ENCODE measurements around the gene FAM169A.
"Not testable (repeated sequence)": the region's sequence is repeated elsewhere in the genome, so short reads cannot be mapped to it uniquely, and the experiment has no call there.

Gene FAM169A

GRCh38 chr5:74766418-74766848 lies 99.8 kb downstream of the FAM169A start:
- peaks cover 21 to 33% of the 10 kb centered on the region in 2 donors for H3K36me3 ChIP-seq (ENCODE audit: control insufficient read depth in 1 of 2, insufficient read depth in 2 of 2, low read length in 2 of 2)
- peak overlapping the region; percentile 41 for H3K27ac ChIP-seq (ENCODE audit: low read depth, low read length)
- H3K9me3 ChIP-seq (ENCODE audit: control insufficient read depth in 1 of 2, low read length in 2 of 2): no peaks in the 10 kb centered on the region
- H3K4me3 ChIP-seq (ENCODE audit: low read depth in 1 of 2, low read length in 2 of 2): peak overlapping the region; percentile 84 to 92
- H3K4me1 ChIP-seq (ENCODE audit: control insufficient read depth in 1 of 2, insufficient read depth in 2 of 2, low read length in 2 of 2): peaks cover 13 to 25% of the 10 kb centered on the region in 2 donors
- H3K9ac ChIP-seq (ENCODE audit: low read depth in 1 of 2, low read length in 2 of 2): peak overlapping the region; percentile 80 to 82
- no peaks in the 10 kb centered on the region for H3K27me3 ChIP-seq (ENCODE audit: control insufficient read depth in 1 of 2, insufficient read depth in 2 of 2, low read length in 2 of 2)

GRCh38 chr5:74765929-74766328 lies 100.3 kb downstream of the FAM169A start:
- H3K27ac ChIP-seq (ENCODE audit: low read depth, low read length): no peak overlapping the region
- H3K9me3 ChIP-seq (ENCODE audit: control insufficient read depth in 1 of 2, low read length in 2 of 2): no peaks in the 10 kb centered on the region
- peaks cover 16 to 36% of the 10 kb centered on the region in 2 donors for H3K36me3 ChIP-seq (ENCODE audit: control insufficient read depth in 1 of 2, insufficient read depth in 2 of 2, low read length in 2 of 2)
- H3K4me3 ChIP-seq (ENCODE audit: low read depth in 1 of 2, low read length in 2 of 2): peak overlapping the region; percentile 84 to 92
- no peaks in the 10 kb centered on the region for H3K27me3 ChIP-seq (ENCODE audit: control insufficient read depth in 1 of 2, insufficient read depth in 2 of 2, low read length in 2 of 2)
- peak overlapping the region; percentile 38 to 82 for H3K9ac ChIP-seq (ENCODE audit: low read depth in 1 of 2, low read length in 2 of 2)
- peaks cover 13 to 25% of the 10 kb centered on the region in 2 donors for H3K4me1 ChIP-seq (ENCODE audit: control insufficient read depth in 1 of 2, insufficient read depth in 2 of 2, low read length in 2 of 2)

- Histone ChIP-seq H3K36me3 (ENCODE audit: control insufficient read depth in 1 of 2, insufficient read depth in 2 of 2, low read length in 2 of 2) (peaks cover 13 to 30% of the 10 kb centered on the region in 2 donors), H3K4me3 (ENCODE audit: low read depth in 1 of 2, low read length in 2 of 2) (peak overlapping the region in 1 of 2 donors; percentile 1), H3K27ac (ENCODE audit: low read depth, low read length) (no peak overlapping the region), H3K27me3 (ENCODE audit: control insufficient read depth in 1 of 2, insufficient read depth in 2 of 2, low read length in 2 of 2) (no peaks in the 10 kb centered on the region), H3K4me1 (ENCODE audit: control insufficient read depth in 1 of 2, insufficient read depth in 2 of 2, low read length in 2 of 2) (peaks cover 13 to 25% of the 10 kb centered on the region in 2 donors), H3K9ac (ENCODE audit: low read depth in 1 of 2, low read length in 2 of 2) (no peak overlapping the region), H3K9me3 (ENCODE audit: control insufficient read depth in 1 of 2, low read length in 2 of 2) (no peaks in the 10 kb centered on the region)
Measured at GRCh38 chr5:74765201-74765600, 101.0 kb downstream of the FAM169A start.

GRCh38 chr5:74763504-74763903 lies 102.7 kb downstream of the FAM169A start:
- Histone ChIP-seq H3K27me3 (ENCODE audit: control insufficient read depth in 1 of 2, insufficient read depth in 2 of 2, low read length in 2 of 2) (no peaks in the 10 kb centered on the region), H3K9me3 (ENCODE audit: control insufficient read depth in 1 of 2, low read length in 2 of 2) (no peaks in the 10 kb centered on the region), H3K4me1 (ENCODE audit: control insufficient read depth in 1 of 2, insufficient read depth in 2 of 2, low read length in 2 of 2) (peaks cover 13 to 25% of the 10 kb centered on the region in 2 donors), H3K36me3 (ENCODE audit: control insufficient read depth in 1 of 2, insufficient read depth in 2 of 2, low read length in 2 of 2) (peaks cover 15 to 26% of the 10 kb centered on the region in 2 donors), H3K9ac (ENCODE audit: low read depth in 1 of 2, low read length in 2 of 2) (no peak overlapping the region), H3K4me3 (ENCODE audit: low read depth in 1 of 2, low read length in 2 of 2) (no peak overlapping the region), H3K27ac (ENCODE audit: low read depth, low read length) (no peak overlapping the region)

- H3K27ac ChIP-seq (ENCODE audit: low read depth, low read length): no peak overlapping the region
- H3K4me1 ChIP-seq (ENCODE audit: control insufficient read depth in 1 of 2, insufficient read depth in 2 of 2, low read length in 2 of 2): peaks cover 6 to 18% of the 10 kb centered on the region in 2 donors
- H3K27me3 ChIP-seq (ENCODE audit: control insufficient read depth in 1 of 2, insufficient read depth in 2 of 2, low read length in 2 of 2): no peaks in the 10 kb centered on the region
- peaks cover 17 to 35% of the 10 kb centered on the region in 2 donors for H3K36me3 ChIP-seq (ENCODE audit: control insufficient read depth in 1 of 2, insufficient read depth in 2 of 2, low read length in 2 of 2)
- H3K4me3 ChIP-seq (ENCODE audit: low read depth in 1 of 2, low read length in 2 of 2): no peak overlapping the region
- H3K9me3 ChIP-seq (ENCODE audit: control insufficient read depth in 1 of 2, low read length in 2 of 2): no peaks in the 10 kb centered on the region
- no peak overlapping the region for H3K9ac ChIP-seq (ENCODE audit: low read depth in 1 of 2, low read length in 2 of 2)
Measured at GRCh38 chr5:74762599-74762998, 103.6 kb downstream of the FAM169A start.

GRCh38 chr5:74761241-74761640 lies 104.9 kb downstream of the FAM169A start:
- H3K4me1 ChIP-seq (ENCODE audit: control insufficient read depth in 1 of 2, insufficient read depth in 2 of 2, low read length in 2 of 2): peaks cover 5 to 16% of the 10 kb centered on the region in 2 donors
- no peak overlapping the region for H3K4me3 ChIP-seq (ENCODE audit: low read depth in 1 of 2, low read length in 2 of 2)
- peaks cover 17 to 42% of the 10 kb centered on the region in 2 donors for H3K36me3 ChIP-seq (ENCODE audit: control insufficient read depth in 1 of 2, insufficient read depth in 2 of 2, low read length in 2 of 2)
- H3K27ac ChIP-seq (ENCODE audit: low read depth, low read length): no peak overlapping the region
- peaks cover 0 to 3% of the 10 kb centered on the region in 2 donors for H3K9me3 ChIP-seq (ENCODE audit: control insufficient read depth in 1 of 2, low read length in 2 of 2)
- H3K27me3 ChIP-seq (ENCODE audit: control insufficient read depth in 1 of 2, insufficient read depth in 2 of 2, low read length in 2 of 2): no peaks in the 10 kb centered on the region
- H3K9ac ChIP-seq (ENCODE audit: low read depth in 1 of 2, low read length in 2 of 2): no peak overlapping the region

- not testable (repeated sequence) for H3K27ac ChIP-seq (ENCODE audit: low read depth, low read length); H3K9me3 ChIP-seq (ENCODE audit: control insufficient read depth in 1 of 2, low read length in 2 of 2); H3K9ac ChIP-seq (ENCODE audit: low read depth in 1 of 2, low read length in 2 of 2); H3K4me1 ChIP-seq (ENCODE audit: control insufficient read depth in 1 of 2, insufficient read depth in 2 of 2, low read length in 2 of 2); H3K4me3 ChIP-seq (ENCODE audit: low read depth in 1 of 2, low read length in 2 of 2); H3K27me3 ChIP-seq (ENCODE audit: control insufficient read depth in 1 of 2, insufficient read depth in 2 of 2, low read length in 2 of 2)
- H3K36me3 ChIP-seq (ENCODE audit: control insufficient read depth in 1 of 2, insufficient read depth in 2 of 2, low read length in 2 of 2): peaks cover 8 to 43% of the 10 kb centered on the region in 2 donors
Measured at GRCh38 chr5:74748742-74749141, 117.4 kb downstream of the FAM169A start.

- Histone ChIP-seq H3K36me3 (ENCODE audit: control insufficient read depth in 1 of 2, insufficient read depth in 2 of 2, low read length in 2 of 2) (peaks cover 23 to 43% of the 10 kb centered on the region in 2 donors), H3K9ac (ENCODE audit: low read depth in 1 of 2, low read length in 2 of 2) (no peak overlapping the region), H3K27ac (ENCODE audit: low read depth, low read length) (no peak overlapping the region), H3K4me3 (ENCODE audit: low read depth in 1 of 2, low read length in 2 of 2) (no peak overlapping the region), H3K4me1 (ENCODE audit: control insufficient read depth in 1 of 2, insufficient read depth in 2 of 2, low read length in 2 of 2) (no peaks in the 10 kb centered on the region), H3K27me3 (ENCODE audit: control insufficient read depth in 1 of 2, insufficient read depth in 2 of 2, low read length in 2 of 2) (no peaks in the 10 kb centered on the region), H3K9me3 (ENCODE audit: control insufficient read depth in 1 of 2, low read length in 2 of 2) (no peaks in the 10 kb centered on the region)
Measured at GRCh38 chr5:74738406-74738805, 127.8 kb downstream of the FAM169A start.

GRCh38 chr5:74736759-74737158 lies 129.4 kb downstream of the FAM169A start:
- Histone ChIP-seq H3K9ac (ENCODE audit: low read depth in 1 of 2, low read length in 2 of 2) (no peak overlapping the region), H3K27me3 (ENCODE audit: control insufficient read depth in 1 of 2, insufficient read depth in 2 of 2, low read length in 2 of 2) (no peaks in the 10 kb centered on the region), H3K9me3 (ENCODE audit: control insufficient read depth in 1 of 2, low read length in 2 of 2) (no peaks in the 10 kb centered on the region), H3K4me3 (ENCODE audit: low read depth in 1 of 2, low read length in 2 of 2) (no peak overlapping the region), H3K36me3 (ENCODE audit: control insufficient read depth in 1 of 2, insufficient read depth in 2 of 2, low read length in 2 of 2) (peaks cover 23 to 50% of the 10 kb centered on the region in 2 donors), H3K4me1 (ENCODE audit: control insufficient read depth in 1 of 2, insufficient read depth in 2 of 2, low read length in 2 of 2) (no peaks in the 10 kb centered on the region), H3K27ac (ENCODE audit: low read depth, low read length) (no peak overlapping the region)

All from duodenal mucosa (tissue), 2 donors.